HG03175 (cell line): ENCODE data around the gene CAMSAP3.

Experiments
- ATAC-seq: cut with Tn5 transposase; IDR thresholded peaks from one replicate; pipeline ENCODE4 v1.9.1; 2021; ENCODE audit warnings: mild to moderate bottlenecking, moderate library complexity; ENCODE audit not compliant: unreplicated experiment

Gene CAMSAP3

DNA sequence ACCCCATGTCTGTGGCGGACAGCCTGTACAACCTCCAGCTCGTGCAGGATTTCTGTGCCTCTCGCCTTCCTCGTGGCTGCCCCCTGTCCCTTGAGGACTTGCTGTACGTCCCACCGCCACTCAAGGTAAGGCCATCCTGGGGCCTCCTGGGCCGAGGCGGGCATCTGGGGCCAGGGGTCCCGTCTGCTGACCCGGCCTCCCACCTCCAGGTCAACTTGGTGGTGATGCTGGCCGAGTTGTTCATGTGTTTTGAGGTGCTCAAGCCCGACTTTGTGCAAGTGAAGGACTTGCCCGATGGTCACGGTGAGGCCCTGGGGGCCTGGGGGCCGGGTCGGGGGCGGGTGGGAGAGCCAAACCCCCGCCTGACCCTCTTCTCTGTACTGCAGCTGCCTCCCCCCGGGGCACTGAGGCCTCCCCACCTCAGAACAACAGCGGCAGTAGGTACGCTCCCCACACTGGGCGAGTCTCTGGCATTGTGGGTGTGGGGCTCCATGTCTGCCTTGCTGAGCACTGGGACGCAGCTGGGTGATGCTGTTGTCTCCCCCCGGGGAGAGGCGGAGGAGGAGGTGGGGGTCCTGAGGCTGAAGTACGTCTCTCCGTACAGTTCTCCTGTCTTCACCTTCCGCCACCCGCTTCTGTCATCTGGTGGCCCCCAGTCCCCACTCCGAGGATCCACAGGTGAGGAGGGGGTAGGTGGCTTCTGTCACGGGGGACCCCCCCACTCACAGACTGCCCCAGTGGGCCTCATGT lies 15.0 kb downstream of the CAMSAP3 start:
- ATAC-seq, result no peak

- no peak for ATAC-seq
Measured at GRCh38 chr19:7611541-7612279, 16.0 kb downstream of the CAMSAP3 start.

DNA sequence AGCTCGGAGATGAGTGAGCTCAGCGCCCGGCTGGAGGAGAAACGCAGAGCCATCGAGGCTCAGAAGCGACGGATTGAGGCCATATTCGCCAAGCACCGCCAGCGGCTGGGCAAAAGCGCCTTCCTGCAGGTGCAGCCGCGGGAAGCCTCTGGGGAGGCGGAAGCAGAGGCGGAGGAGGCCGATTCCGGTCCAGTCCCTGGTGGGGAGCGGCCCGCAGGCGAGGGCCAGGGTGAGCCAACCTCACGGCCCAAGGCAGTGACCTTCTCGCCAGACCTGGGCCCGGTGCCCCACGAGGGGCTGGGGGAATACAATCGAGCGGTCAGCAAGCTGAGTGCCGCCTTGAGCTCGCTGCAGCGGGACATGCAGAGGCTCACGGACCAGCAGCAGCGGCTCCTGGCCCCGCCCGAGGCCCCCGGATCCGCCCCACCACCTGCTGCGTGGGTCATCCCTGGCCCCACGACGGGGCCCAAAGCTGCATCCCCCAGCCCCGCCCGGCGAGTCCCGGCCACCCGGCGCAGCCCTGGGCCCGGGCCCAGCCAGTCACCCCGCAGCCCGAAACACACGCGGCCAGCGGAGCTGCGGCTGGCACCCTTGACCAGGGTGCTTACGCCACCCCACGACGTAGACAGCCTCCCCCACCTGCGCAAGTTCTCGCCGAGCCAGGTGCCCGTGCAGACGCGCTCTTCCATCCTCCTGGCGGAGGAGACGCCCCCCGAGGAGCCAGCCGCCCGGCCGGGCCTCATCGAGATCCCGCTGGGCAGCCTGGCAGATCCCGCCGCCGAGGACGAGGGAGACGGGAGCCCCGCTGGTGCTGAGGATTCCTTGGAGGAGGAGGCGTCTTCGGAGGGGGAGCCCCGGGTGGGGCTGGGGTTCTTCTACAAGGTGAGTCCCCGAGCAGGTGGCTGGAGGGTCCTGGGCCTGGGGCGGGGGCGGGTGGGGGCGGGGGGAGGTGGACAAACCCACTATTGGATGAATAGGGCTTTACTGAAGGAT lies 16.9 kb downstream of the CAMSAP3 start:
- ATAC-seq, result no peak

GRCh38 chr19:7614859-7615741 lies 19.4 kb downstream of the CAMSAP3 start:
- no peak for ATAC-seq

- ATAC-seq, result no peak
Measured at GRCh38 chr19:7617172-7617571, 21.5 kb downstream of the CAMSAP3 start.

DNA sequence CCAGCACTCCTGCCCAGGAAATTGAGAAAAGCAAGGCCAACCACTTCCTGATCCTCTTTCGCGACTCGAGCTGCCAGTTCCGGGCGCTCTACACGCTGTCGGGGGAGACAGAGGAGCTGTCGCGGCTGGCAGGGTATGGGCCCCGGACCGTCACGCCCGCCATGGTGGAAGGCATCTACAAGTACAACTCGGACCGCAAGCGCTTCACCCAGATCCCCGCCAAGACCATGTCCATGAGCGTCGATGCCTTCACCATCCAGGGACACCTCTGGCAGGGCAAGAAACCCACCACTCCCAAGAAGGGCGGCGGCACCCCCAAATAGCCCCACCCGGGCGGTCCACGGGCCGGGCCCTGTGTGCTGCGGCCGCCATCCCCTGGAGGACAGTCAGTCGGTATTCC lies 22.1 kb downstream of the CAMSAP3 start:
- ATAC-seq, result no peak

DNA sequence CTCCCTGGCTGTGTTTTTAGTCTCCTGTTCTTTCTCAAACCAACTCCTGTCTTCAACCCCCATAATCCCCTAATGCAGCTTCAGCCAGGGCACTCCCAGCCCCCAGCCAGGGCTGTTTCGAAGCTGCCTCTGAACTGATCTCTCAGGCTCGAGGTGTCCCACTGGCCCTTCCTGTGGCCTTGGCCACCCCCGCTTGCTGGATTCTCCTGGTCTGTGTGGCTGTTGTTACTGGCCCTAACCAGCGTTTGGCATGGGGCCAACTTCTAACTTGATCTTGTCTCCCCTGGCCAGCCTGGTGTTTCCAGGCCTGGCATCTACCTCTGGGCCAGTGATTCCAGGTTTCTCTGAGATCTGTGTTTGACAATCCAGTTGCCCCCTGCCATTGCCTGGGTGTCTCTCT lies 22.7 kb downstream of the CAMSAP3 start:
- no peak for ATAC-seq

DNA sequence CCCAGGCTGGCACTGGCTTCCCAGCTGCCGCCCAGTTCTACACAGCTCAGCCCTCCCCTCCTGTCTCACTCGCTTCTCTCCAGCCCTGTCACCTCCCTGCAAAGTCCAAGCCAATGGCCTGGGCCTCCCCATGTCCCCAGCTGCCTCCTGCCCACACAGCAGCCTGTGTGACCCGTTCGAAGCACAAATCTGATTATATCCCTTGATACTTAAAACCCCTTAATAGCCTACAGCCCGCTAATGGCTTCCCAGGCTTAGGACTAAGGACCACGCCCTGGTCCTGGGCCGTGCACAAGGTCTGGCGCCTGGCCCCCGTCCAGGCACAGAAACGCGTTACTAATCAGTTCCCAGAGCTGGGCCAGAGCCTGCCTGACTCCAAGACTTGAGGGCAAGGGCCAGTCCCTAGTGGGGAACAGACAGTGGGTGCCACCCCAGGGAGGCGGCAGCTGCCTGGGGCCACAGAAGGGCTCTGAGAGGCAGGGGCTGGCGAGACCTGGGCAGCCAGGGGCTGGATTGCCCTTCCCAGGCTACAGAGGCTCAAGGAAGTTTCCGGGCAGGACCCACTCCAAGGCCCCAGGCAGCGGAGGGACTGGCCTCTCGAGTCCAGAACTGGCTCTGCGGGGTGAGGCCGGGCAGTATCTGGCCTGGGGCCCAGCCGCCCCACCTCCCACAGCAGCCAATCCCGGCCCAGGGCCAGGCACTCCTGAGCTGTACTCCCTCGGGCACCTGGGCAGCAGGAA lies 23.3 kb downstream of the CAMSAP3 start:
- ATAC-seq, result no peak

- no peak for ATAC-seq
Measured at GRCh38 chr19:7619671-7620441, 24.2 kb downstream of the CAMSAP3 start.

GRCh38 chr19:7620442-7621412 lies 25.1 kb downstream of the CAMSAP3 start:
- no peak for ATAC-seq

GRCh38 chr19:7622933-7623685 lies 27.4 kb downstream of the CAMSAP3 start:
- no peak for ATAC-seq

GRCh38 chr19:7623725-7624603 lies 28.3 kb downstream of the CAMSAP3 start:
- ATAC-seq, result no peak

DNA sequence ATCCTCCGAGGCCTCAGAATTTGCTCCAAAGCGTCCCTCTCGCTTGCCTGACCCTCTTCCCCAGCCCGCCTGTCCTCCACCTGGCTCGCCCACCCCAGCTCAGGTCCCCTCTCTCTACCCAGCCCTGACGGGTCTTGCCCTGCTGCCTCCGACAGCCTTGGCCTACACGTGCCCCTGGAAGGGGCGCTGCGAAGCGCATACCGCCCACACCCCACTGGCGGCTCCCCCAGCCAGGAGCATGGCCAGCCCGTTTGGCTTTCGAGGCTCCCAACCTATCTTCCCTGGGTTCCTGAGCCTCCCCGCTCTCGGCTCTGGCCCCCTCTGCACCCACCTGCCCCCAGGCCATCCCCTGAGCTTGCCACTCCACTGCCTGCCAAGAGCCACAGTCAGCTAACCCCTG lies 29.1 kb downstream of the CAMSAP3 start:
- ATAC-seq, result no peak

DNA sequence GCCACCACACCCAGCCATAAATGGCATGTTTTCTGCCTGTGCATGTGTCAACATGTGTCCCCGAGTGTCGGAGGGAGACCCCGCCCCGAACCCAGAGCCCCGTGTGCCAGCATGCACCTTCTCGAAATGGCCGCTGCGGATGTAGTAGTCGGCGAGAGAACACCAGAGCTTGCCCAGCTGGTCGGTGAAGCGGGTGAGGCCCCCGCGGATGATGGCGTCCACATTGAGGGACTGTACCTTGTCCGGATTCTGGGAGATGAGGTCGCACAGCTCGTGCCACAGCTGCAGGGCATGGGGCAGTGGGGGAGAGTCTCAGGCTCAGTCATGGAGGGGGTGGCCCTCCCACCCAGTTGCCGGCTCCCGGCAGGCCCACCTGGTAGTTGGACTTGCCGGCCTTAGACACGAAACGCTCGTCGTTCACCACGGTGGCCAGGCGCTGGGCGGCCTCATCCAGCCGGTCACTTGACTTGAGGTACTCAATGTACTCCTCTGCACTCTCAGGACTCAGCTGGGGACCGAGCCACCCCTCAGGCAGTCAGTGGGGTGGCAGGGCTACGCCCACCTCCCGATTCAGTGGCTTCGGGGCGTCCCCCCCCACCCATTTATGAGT lies 30.2 kb downstream of the CAMSAP3 start:
- no peak for ATAC-seq

DNA sequence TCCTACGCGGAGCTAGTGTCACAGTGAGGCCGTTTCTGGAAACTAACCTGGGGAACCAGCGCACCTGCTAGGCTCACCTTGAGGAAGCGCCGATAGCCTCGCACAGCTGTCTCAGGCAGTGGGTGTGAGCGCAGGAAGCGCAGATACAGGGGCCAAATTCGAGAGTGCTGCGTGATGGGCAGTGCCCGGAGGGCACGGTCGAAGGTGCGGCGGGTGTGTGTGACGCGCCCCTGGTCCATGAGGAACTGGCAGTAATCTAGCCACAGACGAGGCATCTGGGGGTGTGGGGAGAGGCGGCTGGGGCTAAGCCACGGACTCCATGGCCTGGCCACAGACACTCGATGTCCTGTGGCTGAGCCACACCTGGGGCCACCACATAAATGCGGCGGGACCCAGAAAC lies 31.5 kb downstream of the CAMSAP3 start:
- no peak for ATAC-seq
